NCI-H748 (cell line): Measurements from ENCODE around the gene LGI4.

Source experiments
- DNase-seq: peaks from one replicate; lab custom pipeline; 2025; ENCODE audit not compliant: unreplicated experiment; lab: John Stamatoyannopoulos, UW

The LGI4 gene

DNA sequence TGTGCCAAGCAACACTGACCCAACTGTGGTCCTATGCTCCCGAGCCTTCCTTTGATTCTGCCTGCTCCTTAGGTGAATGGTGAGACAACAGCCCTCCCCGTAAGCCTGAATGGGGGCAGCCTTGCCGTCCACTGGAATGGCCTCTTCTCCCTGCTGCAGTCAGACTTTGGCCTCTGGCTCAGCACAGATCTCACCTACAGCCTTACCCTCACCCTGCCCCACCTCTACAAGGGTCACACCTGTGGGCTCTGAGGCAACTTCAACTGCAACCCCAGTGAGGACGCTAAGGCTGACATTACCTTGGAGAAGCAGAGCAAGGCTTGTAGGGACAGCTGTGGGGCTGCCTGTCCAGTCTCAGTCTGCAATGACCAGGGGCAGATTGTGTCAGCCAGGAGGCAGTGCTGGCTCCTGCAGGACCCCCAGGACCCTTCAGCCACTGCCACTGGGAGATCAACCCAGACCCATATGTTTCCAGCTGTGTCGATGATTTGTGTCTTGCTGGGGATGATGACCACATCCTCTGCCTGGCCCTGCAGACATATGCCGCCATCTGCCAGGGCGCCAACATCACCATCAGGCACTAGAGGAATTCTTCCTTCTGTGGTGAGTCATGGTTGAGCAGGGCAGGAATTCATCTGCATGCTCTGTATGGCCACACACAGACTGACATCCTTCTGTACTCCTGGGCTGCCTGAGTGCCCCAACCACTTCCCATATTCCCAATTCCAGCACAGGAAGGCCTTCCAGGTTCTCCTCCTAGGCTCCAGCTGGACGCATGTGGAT lies 46.5 kb downstream of the LGI4 start:
- no peak for DNase-seq

DNA sequence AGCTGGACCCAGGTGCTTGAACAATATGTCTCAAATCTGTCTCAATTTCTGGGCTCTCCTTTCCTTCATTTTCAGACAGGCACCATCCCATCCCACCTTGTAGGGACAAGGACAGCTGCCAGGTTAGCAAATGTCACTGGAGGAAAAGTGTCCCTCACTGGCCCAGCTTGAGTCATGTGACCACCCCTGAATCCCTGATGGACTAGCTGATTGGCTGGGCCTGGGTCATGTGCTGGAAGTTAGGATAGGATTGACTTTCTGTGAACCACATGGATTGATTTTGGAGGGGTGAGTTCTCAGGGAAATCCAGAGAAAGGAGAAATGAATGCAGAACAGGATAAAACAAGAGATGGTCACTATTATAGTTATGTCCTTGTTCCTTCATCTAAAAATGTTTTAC lies 47.5 kb downstream of the LGI4 start:
- no peak for DNase-seq

DNA sequence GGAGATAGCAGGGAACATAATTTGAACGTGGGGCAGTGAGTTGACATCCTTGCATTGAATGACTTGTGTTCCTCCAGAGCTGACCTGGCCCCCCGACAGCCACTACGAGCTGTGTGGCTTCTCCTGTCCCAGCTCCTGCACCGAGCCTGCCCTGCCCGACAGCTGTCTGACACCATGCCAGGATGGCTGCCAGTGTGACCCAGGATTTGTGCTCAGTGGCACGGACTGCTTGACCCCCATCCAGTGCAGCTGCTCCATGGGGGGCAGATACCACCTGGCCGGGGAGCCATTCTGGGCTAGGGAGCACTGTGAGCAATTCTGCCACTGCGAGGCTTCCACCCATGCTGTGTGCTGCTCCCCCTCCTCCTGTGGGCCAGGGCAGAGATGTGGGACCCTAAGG lies 48.4 kb downstream of the LGI4 start:
- DNase-seq, result no peak

DNA sequence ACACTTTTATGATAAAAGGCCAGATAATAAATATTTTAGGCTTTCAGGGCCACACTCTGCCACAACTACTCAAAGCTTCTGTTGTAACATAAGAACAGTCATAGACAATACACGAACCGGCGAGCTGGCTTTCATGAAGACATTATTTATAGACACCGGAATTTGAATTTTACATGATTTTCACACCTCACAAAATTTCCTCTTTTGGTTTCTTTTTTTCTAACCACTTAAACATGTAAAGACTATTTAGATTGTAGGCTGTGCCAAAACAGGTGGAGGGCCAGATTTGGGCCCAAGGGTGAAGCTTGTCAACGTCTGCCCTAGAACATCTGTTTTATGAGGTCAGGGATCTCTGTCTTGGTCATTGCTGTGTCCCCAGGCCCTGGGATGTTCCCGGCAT lies 48.9 kb downstream of the LGI4 start:
- no peak for DNase-seq

DNA sequence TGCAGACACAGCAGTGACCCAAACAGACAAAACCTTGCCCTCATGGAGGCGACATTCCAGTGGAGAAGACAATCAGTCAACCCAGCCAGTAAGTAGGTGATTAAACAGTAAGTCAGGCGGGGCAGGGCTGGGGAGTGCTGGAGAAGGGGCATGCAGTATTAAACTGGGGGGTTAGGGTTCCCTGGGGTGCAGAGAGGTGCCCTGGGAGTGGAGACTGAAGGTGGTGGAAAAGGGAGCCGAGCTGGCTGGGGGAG lies 50.4 kb downstream of the LGI4 start:
- no peak for DNase-seq

DNA sequence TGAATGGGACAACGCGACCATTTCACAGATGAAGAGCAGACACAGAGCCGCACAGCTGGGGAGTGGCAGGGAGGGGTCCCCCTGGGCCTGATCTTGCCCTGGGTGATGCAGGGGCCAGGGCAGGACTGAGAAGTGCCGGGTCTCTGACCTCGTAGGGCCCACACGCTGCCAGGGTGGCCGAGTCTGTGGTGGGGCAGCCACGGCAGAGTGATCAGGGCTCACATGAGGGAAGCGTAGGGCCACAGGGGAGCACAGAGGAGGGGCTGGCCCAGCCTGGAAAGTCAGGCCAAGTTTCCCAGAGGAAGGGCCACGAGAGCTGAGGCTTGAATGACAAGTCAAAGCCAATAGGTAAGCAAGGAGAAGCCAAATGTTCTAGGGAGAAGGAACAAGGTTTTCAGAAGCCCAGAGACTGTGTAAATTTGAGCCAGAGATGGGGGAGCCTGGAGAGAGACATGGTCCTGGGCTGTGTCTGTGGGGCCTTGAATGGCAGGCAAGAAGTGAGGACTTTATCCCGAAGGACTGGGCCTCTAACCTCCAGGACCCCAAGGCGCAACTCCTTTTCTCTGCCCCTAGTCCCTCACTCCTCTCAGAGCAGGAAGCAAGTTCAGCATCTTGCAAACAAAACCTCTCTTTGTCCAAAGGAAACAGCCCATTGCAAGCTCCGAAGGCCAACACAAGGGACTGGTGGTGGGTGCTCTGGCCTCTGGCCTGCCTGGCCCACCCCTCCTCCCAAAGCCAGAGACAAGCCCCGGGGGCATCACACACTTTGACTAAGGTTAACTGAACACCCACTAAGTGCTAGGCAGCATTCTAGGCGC lies 51.0 kb downstream of the LGI4 start:
- DNase-seq, result no peak

DNA sequence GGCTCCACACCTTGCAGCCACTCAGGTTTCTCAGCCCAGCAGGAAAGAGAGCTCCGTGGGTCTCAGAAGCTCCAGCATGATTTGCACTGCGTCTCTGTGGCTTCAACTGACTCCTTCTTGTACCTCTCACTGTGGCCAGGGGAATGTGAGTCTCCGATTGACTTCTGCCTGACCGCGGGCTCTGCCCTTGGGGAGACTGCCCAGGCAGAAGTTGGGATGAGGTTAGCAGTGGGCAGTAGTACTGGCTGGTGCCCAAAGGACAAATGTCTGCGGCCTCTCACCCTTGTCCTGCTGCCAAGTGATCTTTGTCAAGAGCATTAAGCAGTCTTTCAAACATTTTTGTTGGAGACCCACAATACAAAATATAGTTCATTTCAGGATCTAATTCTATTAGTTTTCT lies 53.7 kb downstream of the LGI4 start:
- DNase-seq, result no peak

DNA sequence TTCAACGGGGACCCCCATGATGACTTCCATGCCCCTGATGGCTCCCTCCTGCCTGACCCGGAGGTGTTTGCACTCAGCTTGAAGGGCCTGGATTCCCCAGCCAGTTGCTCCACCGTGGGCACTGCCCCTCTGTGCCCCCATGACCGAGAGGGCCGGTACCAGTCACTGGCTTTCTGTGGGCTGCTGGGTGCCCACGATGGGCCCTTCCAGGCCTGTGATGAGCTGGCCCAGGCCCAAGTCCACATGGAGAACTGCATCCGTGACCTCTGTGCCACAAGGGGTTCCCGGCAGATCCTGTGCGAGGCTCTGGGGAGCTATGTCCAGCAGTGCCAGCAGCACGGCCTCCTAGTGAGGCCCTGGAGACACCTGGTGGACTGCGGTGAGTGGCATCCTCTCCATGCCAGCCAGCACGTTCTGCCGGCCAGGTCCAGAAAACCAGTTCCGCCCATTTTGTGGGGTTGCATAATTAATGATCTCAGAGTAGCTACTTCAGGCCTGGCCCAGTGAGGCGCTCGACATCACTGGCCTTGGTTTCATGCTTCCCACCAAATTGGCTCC lies 54.2 kb downstream of the LGI4 start:
- DNase-seq, result no peak

DNA sequence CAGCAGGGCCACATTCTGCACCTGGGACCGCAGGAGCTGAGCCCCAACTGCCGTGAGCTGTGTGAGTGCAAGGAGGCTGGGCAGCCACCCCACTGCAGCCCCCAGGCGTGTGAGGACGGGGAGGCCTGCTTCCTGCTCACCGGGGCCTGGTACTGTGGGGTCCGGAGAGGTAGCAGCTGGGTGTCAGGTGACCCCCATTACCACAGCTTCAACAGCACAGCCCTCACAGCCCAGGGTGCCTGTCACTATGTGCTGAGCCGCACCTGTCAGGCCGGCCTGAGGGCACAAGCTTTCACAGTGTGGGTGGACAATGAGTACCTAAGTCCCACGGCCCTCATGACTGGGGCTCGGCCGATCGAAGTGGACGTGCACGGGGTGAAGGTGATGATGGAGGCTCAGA lies 55.0 kb downstream of the LGI4 start:
- DNase-seq, result no peak

DNA sequence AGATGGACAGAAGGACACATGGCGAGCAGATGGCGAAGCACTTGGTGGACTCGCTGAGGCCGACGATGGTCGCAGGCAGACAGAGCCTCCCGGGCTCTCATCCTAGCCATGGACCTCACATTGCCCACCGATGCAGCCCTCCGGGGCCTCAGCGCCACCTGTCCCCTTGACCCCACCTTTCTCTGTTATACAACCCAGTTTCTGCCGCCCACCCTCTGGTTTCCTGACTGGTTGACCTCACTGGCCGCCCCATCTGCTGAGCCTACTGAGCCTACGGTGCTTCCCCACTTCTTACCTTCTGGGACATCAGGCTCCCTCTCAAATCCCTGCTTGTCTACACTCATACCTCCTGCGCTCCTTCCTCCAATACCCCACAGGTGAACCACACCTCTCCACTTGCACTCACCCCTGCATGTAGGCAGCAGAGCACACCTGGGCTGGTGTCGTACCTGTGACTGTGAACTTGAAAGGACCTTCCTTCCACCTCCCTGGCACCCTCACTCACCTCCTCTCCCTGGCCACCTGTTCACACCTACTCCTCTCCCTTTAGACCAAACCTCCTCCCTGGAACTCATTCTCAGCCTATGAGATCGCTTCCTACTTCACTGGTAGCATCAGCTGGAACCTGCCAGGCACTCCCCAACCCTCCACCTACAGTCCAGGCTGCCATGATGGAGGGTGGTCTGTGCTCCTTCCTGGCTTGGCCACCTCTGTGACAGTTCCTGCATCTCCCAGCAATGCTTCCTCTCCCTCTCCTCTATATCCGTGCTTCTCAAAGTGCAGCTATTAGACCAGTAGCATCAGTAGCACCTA lies 57.2 kb downstream of the LGI4 start:
- DNase-seq, result no peak

DNA sequence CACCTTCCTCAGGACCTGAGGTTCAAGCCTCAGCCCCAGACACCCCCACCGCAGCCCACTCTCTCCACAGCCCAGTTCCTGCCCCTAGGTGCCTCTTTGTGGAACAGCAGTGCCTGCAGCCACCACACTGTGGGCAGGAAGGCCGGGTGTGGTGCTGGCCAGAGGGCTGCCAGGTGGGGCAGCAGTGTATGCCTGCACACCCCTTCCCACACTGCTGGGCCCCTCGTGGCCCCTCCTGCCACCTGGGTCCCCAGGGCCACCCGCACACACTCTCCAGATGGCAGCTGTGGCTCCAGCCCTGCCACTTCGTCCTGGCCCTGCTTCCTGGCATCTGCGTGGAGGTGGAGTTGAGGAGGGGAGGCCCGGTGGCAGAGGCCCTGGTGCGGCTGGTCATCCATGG lies 58.2 kb downstream of the LGI4 start:
- DNase-seq, result no peak

DNA sequence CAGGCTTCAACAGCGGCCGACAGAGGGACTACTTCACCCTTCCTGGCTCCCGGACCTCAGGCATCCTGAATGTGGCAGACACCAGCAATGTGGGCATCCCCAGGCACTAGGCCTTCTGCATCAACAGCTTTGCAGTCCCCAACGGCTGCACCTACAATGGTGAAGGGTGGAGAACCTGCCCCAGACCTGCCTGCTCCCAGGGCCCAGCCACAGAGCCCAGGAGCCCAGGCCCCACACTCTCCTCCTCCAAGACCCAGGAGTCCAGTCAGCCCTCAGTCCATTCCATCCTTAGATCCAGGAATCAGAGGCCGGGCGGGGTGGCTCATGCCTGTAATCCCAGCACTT lies 58.9 kb downstream of the LGI4 start:
- DNase-seq, result no peak

DNA sequence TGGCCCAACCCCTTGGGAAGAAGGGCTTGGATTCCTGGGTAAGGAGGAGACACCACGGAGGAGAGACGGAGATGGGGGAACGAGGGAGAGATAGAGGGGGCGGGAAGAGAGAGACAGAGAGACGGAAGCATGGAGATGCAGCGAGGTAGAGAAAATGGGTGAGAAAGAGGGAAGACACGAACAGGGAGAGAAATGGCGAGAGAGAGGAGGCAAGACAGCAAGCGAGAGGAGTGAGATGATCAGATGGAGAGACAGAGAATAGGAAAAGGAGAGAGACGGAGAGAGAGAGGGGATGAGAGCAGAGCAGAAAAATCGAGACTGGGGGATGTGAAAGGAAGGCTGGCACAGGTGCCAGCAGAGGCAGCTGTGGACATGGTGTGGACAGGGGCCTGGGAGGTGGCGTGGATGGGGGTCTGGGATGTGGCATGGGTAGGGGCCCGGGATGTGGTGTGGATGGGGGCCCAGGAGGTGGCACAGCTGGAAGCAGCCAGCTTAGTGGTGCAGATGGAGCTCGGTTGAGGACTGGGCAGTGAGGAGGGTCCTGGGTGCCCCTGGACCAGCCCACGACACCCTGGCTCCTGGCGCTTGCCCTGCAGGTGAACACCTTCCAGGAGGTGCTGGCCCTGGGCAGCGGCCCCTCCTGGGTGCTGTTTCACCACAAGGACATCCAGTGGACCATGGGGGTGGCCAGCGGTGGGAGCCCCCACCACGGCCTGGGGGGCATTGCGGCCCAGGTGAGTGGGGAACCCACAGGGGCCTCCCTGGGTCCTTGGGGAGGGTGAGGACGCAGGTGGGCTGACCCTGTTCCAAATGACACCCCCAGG lies 59.4 kb downstream of the LGI4 start:
- DNase-seq, result no peak
